ENCODE measurements around the gene PNPLA3.

Gene PNPLA3

GRCh38 chr22:43969021-43969878, 45.6 kb downstream of the PNPLA3 start:
- DNase-seq = no peak

- no peak for DNase-seq
These were observed 46.6 kb downstream of the PNPLA3 start for GRCh38 chr22:43969989-43970755.

- DNase-seq = no peak
These were observed 47.5 kb downstream of the PNPLA3 start for GRCh38 chr22:43971112-43971511.

- no peak for DNase-seq
These were observed 49.4 kb downstream of the PNPLA3 start for GRCh38 chr22:43972931-43973462.

- DNase-seq = no peak
These were observed 50.5 kb downstream of the PNPLA3 start for GRCh38 chr22:43974028-43974545.

GRCh38 chr22:43975041-43975440, 51.4 kb downstream of the PNPLA3 start:
- DNase-seq = no peak

GRCh38 chr22:43976861-43977795, 53.5 kb downstream of the PNPLA3 start:
- DNase-seq = no peak

GRCh38 chr22:43978558-43978957, 55.0 kb downstream of the PNPLA3 start:
- DNase-seq = no peak

GRCh38 chr22:43980579-43980978, 57.0 kb downstream of the PNPLA3 start:
- DNase-seq = no peak

GRCh38 chr22:43980996-43981395, 57.4 kb downstream of the PNPLA3 start:
- no peak for DNase-seq

- DNase-seq = no peak
These were observed 60.2 kb downstream of the PNPLA3 start for GRCh38 chr22:43983808-43984207.

- no peak for DNase-seq
These were observed 61.9 kb downstream of the PNPLA3 start for GRCh38 chr22:43985532-43985931.

- no peak for DNase-seq
These were observed 64.7 kb downstream of the PNPLA3 start for GRCh38 chr22:43988116-43988820.

- no peak for DNase-seq
These were observed 65.4 kb downstream of the PNPLA3 start for GRCh38 chr22:43988960-43989359.

- no peak for DNase-seq
These were observed 66.4 kb downstream of the PNPLA3 start for GRCh38 chr22:43990044-43990443.

- no peak for DNase-seq
These were observed 67.9 kb downstream of the PNPLA3 start for GRCh38 chr22:43991316-43992020.

- DNase-seq = no peak
These were observed 68.8 kb downstream of the PNPLA3 start for GRCh38 chr22:43992331-43992821.

GRCh38 chr22:43993072-43993760, 69.6 kb downstream of the PNPLA3 start:
- DNase-seq = peak; percentile 17

GRCh38 chr22:43994006-43994405, 70.4 kb downstream of the PNPLA3 start:
- no peak for DNase-seq

GRCh38 chr22:43994416-43994815, 70.8 kb downstream of the PNPLA3 start:
- no peak for DNase-seq

All from KG1 (cell line).